ENCODE results near the gene KLHL26.

DNA sequence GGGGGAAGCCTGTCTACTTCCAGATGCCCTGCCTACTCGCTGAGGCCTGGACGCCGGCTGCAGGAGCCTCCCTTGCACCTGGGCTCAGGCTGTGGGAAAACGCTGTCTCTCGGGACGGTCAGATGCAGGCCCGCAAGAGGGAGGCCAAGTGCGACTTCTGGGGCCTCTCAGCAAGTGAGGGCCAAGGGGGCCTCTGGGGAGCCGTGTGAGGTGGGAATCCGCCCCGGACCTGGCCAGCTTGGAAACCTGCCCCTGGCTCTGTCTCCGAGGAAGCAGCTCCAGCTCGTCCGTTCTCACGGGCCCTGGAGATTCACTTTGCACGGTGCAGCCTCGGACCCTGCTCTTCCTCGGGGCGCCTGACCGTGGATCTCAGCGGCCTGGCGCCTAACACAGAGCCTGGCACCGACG, 35.2 kb downstream of the KLHL26 start:
- TF ChIP-seq EP300 (conservative IDR thresholded peaks at IDR 0.05; ENCODE audit: poor library complexity, severe bottlenecking): no peak
- TF ChIP-seq, protein P1, sequence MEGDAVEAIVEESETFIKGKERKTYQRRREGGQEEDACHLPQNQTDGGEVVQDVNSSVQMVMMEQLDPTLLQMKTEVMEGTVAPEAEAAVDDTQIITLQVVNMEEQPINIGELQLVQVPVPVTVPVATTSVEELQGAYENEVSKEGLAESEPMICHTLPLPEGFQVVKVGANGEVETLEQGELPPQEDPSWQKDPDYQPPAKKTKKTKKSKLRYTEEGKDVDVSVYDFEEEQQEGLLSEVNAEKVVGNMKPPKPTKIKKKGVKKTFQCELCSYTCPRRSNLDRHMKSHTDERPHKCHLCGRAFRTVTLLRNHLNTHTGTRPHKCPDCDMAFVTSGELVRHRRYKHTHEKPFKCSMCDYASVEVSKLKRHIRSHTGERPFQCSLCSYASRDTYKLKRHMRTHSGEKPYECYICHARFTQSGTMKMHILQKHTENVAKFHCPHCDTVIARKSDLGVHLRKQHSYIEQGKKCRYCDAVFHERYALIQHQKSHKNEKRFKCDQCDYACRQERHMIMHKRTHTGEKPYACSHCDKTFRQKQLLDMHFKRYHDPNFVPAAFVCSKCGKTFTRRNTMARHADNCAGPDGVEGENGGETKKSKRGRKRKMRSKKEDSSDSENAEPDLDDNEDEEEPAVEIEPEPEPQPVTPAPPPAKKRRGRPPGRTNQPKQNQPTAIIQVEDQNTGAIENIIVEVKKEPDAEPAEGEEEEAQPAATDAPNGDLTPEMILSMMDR (IDR thresholded peaks at IDR 0.05; ENCODE audit: poor library complexity, severe bottlenecking): no peak
- no peak for TF ChIP-seq EZH2 (IDR thresholded peaks at IDR 0.05; ENCODE audit: borderline replicate concordance, insufficient read depth, low read length, poor library complexity, severe bottlenecking)
- no peak for TF ChIP-seq MXI1 (conservative IDR thresholded peaks at IDR 0.05; ENCODE audit: poor library complexity, severe bottlenecking)
- TF ChIP-seq RAD21 (conservative IDR thresholded peaks at IDR 0.05): no peak
- TF ChIP-seq POLR2AphosphoS5 (IDR thresholded peaks at IDR 0.05): no peak

Measured in neural cell (in vitro differentiated cells).